ENCODE measurements around the gene ARHGEF25.
A peak's percentile ranks its signal among the peaks of the same experiment; 100 is the strongest.
"Not testable (repeated sequence)": the region's sequence is repeated elsewhere in the genome, so short reads cannot be mapped to it uniquely, and the experiment has no call there.

The ARHGEF25 gene

DNA sequence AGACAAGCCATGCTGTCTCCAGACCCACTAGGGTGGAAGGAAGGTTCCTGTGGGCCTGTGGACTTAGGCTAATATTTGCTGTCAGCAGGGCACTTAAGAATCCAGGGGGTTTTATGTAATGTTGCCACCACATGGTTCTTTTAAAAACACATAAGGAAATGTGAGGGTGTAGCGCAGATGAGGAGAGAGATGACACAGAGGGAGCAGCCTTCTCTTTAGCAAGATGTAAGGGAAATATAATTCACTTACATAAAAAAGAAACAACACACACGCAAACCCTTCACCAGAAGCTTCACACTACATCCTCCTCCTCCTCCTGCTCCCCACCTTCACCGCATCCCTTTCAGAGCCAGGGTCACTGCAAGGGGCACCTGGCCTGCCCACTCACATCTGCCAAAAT, 25.1 kb upstream of the ARHGEF25 start:
- DNase-seq: no peak

DNA sequence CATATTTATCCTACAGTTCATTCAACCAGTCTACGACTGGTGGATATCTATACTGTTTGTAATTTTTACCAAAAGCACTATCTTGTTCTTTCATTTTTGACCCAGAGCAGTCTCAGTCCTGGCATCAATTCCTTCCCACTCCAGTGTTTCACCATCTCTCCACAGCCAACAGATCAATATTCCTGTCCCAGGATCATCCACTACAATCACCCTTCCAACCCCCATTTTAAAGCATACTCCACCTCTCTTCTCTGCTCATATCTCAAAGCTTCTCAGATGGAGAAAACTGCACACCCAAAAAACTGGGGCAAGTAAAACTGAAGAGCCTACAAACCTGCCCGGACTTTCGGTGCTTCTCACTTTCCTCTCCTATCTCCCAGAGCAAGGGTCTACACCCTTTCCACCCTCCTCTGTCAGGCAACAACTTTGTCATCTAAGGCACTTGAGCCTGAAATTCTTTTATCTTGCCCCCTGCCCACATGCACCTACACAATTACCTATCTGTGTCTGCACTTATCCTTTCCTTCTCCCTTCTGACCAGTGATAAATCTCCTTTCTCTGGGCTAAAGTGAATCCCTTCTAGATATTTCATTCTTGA, 24.3 kb upstream of the ARHGEF25 start:
- no peak for DNase-seq

DNA sequence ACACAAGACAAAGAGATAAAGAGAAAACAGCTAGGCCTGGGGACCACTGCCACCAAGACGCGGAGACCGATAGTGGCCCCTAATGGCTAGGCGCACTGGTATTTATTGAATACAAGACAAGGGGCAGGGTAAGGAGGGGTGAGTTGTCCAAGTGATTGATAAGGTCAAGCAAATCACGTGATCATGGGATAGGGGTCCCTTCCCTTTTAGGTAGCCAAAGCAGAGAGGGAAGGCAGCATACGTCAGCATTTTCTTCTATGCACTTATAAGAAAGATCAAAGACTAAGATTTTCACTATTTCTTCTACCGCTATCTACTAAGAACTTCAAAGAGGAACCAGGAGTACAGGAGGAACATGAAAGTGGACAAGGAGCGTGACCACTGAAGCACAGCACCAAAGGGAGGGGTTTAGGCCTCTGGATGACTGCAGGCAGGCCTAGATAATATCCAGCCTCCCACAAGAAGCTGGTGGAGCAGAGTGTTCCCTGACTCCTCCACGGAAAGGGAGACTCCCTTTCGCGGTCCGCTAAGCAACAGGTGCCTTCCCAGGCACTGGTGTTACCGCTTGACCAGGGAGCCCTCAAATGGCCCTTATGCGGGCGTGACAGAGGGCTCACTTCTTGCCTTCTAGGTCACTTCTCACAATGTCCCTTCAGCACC, 22.2 kb upstream of the ARHGEF25 start:
- not testable (repeated sequence) for DNase-seq

DNA sequence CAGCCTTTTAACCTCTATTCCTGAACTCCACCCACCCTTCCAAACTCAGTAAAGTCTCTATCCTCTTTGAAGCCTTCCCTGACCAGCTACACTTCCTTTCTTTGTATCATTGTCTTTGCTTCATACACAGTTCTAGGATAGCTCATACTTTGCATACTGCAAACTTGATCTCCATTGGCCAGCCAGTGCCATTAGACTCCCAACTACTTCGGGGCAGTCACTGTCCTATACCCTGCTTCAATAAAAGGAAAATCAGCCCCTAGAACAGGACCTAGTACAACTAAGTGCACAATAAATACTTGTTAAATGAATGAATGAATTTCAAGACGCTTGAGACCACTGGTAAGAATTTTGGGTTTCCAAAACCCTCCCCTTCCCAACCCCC, 20.8 kb upstream of the ARHGEF25 start:
- no peak for DNase-seq

DNA sequence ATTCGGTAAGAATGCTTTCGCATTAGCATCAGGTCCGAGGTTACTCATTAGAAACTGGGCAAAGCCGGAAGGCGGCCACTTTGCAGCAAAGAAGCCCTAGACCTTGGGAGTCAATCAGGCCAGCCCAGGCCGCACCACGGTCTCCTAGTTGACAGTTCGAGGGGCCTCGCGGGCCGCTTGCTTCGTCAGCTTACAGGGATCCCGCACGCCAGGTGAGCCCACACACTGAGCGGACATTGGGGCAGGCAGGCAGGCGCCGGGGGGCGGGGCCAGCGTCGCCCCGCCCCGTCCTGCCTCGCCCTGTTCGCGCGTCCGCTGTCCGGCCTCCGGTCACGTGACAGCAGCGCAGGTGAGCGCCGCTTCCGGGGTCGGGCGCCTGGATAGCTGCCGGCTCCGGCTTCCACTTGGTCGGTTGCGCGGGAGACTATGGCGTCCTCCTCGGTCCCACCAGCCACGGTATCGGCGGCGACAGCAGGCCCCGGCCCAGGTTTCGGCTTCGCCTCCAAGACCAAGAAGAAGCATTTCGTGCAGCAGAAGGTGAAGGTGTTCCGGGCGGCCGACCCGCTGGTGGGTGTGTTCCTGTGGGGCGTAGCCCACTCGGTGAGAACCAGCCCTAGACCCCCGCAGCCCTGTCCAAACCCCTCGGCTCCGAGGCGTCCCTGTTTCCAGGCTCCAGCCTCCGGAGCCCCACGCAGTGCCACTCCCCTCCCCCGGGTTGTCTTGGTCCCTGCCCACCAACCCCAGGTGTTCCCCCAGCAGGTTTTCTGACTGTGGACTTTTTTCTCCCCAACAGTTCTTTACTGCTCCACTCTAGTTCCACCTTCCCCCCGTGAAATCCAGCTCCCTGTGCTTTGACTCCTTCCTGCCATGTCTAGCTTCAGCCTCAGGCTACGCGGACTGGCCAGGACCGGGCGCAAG, 20.1 kb upstream of the ARHGEF25 start, which contains the start of gene PIP4K2C:
TSS of gene PIP4K2C (plus strand) at position 329 of the 918 bp plus-strand sequence. CDS start at position 427, 98 bp downstream.
- peak; percentile 95 for DNase-seq

DNA sequence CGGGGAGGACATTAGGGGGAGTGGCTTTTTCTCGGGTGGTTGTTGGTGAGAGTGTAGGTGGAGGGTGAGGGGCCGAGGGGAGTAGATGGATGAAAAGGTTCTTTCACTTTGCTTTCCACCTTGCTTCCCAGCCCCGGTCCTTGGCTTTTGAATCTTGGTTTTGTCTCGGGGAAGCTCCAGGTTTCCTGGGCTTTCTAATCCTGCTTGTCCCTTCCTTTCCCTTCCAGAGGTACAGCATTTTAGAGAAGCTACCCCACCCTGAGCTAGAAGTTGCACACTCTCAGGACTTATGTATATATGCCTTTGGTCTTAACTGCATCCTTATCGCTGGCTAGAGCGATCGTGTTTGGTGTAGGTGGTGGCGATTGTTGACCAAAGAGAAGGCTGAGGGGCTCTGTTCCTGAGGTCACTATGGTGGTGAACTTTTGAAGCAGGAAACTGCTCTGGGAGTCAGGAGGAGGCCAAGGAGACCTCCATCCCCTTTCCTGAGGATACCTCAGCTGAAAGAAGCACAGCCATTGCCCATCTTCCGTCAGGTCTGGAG, 19.4 kb upstream of the ARHGEF25 start:
- no peak for DNase-seq

DNA sequence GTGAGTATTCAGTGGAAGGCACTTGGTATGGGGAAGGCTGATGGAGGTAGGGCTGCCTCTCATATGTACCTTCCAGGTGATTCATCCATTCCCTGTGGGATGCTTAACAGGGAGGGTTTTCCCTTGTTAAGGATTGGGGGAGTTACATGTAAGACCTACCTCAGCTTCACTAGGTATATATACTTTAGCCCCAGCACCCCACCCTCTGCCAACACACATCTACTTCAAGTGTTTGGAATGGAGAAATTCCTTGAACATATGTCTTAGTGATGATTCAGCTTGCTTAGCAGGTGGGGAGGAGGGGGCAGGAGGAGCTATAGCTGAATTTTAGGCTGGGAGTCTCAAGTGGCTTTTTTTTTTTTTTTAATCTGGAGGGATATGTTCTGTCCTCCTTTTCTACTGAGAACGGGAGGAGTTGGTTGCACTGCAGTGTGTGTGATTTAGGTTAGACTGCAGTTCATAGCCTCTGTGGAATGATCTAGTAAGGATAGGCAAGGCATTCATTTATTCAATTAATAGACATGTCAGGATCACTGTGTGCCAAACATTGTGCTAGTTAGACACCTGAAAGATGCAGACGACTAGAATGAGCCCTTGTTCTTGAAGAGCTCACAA, 18.6 kb upstream of the ARHGEF25 start:
- DNase-seq: no peak

DNA sequence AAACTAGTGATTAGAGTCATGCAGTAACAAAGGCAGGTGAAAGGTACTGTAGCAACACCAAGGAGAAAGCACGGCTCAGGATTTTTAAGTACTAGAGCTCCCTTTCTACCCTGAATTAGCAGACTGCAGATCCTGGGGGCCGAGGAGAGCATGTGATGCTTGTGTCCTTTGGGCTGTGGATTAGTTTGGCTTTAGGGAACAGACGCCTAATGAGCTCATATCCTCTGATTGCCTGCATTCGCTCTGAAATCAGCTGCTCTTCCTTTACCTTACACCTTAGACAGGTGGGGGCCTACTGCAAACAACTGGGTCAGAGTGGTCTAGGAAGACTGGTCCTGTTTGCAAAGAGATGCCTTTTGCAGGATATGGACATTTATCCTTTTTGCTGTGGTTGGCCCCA, 18.0 kb upstream of the ARHGEF25 start:
- no peak for DNase-seq

DNA sequence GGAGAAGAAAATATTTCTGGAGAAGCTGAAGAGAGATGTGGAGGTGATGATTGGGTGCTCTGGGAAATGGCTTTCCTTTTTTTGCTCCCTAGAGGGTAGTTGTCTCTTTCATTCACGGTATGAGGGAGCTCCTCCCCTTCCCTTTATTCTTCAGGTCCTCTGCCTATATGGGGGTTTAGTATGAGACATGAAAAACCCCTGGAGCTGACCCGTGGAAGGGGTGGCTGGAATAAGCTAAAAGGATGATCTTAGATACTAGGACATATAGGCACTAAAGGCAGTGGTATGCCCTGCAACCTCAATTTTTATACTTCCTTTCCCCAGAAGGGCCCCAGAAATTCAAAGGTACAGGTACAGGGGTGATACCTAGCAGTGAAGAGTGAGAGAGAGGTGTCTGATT, 10.8 kb upstream of the ARHGEF25 start:
- DNase-seq: no peak

DNA sequence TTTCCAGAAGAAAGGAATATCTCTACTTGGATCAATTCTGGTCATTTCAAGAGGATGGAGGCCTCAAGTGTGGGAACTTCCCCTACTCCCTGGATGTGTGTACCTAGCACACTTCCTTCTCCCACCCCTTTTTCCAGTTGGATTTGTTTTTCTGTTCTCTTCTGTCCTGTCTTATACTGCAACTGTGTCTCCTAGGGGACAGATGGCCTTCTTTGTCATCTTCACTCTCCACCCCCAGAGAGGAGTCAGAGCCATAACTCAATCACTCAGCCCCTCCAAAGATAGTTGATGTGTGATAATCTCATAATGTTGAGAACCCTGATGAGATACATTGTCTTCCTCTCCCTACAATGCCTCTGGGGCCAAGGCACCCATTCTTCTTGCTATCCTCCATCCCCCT, 8.7 kb upstream of the ARHGEF25 start:
- DNase-seq: no peak

DNA sequence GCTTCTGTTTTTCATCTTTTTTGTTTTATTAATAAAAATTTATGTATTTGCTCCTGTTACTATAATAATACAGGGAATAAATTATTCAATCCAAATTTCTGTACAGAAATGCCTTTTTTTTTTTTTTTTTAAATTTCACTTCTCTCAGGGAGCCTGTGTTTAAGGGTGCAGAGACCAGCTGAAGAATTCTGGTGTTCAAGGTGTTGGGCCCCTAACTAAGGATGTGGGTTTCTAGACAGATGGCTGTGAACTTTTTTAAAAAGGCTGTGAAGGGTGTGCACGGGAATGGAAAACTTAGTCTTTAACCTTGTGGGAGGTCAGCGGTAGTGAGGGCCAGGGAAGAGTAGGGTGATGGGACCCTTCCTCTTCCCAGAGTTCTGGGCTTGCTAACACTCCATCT, 7.9 kb upstream of the ARHGEF25 start:
- no peak for DNase-seq

DNA sequence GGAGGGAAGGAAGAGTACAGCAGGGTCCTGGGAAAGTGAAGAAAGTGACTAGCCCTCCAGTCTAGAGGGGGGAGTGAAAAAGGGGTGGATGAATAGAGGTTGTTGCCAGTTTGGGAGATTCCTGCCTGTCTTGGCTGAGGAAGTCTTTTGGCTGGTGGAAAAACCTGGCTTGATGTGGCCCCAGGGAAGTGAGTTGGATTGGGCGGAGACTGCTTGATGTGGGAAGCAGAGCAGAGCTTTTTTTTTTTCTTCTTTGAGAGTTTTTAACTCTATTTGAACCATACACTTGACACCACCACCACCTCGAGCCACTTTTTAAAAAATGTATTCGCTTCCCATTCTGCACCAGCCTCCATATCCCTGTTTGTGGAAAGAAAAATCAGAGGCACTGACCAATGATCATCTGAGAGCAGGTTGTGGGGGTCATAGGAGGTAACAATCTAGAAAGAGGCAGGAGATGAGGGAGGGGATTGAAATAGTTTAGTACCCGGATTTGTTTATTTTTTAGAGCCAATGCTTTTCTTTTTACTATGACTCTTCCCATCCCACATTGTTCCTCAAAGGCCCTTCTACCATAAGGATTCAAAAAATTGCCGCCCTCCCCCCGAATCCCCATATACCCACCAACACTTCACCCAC, 7.3 kb upstream of the ARHGEF25 start:
- peak; percentile 85 for DNase-seq

DNA sequence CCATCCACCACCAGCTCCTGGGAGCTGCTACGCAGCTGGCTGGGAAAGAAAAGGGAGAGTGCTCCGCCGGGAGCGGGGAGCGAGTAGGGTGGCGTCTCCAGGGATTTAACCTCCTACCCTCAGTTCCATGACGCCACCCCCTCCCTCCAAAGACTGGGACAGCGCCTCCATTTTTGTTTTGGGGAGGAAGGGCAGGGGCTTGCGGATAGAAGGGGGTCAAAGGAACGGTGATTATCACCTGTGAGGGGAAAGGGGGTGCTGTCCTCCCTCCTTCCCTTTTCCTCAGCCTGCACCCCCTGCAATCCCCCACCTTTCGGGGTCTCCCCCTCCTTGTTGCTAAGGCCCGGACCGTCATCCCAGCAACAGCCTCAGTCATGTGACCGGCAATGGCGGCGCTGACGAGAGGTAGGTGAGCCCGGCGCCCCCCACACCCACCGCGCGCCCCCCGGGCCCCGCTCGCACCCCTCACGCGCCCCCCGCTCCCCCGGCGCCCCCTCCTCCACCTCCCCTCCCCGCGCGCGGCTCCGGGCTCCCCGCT, 6.7 kb upstream of the ARHGEF25 start, which contains the start of gene DTX3:
TSS of gene DTX3 (plus strand) at position 371 of the 538 bp plus-strand sequence. CDS start 1,694 bp downstream, outside the sequence.
- no peak for DNase-seq

DNA sequence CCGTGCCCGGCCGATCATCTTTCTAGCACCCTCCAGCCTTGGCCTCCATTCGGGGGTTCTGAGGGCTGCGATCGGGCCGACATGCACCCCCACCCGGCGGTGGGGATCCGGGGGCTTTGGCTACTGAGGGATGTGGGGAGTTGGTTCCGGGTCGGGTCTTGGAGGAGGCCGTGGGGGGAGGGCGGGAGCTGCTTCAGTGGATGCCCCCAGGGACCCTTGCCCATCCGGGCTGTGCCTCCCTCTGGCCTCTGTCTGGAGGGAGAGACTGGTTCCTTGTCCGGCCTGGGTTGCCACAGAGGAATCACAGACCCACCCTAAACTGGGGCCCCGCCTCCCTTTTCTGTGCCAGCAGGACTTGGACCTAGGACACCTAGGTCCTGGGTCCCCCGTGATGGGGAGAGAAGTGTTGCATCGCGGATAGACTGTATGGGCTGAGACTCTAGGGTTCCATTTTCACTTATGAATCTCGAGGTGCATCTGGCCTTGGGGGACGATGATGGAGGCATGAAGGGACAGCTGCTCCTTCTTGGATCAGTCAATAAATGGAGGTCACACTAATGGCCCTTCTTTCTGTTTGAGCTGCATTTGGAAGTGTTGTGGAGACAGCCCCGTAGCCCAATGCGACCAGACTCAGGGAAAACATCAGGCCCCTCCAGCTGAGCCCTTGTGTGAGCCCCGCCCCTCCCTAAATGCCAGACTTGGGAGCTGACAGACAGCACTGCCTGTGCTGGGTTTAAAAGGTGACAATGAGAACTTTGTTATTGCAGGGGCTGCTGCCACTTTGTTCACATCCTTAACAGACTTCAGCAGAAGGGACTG, 6.0 kb upstream of the ARHGEF25 start:
- peak; percentile 84 for DNase-seq

DNA sequence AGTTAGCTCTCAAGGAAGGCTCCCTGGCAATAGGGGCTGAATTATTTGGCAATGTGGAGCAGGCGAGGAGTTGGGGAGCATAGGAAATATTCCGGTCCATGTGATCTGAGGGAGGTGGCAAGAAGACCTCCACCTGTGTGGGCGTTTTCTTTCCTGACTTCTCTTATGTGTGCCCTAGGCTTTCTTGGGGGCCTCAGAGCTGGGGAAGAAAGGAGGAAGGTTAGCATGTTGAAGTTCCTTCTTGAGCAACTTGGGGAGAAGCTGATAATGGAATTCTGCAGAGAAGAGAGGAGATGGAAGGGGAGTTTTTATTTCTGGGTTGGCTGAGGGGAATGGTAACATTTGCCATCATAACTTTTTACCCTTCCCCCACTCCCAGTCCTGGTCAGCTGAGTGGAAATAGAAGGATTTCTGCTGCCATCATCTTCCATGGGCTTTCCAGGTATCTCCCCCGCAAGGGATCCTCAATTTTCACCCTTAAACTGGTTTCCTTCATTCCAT, 5.4 kb upstream of the ARHGEF25 start:
- DNase-seq: no peak

DNA sequence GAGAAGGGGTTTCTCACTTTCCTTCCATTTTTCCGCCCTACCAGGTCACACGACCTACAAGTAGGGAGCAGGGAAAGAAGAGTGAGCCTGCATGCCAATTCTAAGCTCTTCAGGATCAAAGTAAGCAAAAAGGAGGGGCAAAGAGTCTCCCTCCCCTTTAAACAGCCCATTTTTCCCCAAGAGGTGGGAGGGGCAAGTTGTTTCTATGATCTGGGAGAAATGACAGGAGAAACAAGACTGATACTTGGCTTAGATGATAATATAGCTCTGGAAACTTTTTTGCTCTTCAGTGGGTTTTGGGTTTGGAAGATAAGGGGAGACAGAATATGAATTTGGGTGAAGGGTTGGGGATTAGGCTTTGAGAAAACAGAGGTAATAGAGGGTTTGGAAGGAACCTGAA, 4.8 kb upstream of the ARHGEF25 start:
- DNase-seq: no peak

DNA sequence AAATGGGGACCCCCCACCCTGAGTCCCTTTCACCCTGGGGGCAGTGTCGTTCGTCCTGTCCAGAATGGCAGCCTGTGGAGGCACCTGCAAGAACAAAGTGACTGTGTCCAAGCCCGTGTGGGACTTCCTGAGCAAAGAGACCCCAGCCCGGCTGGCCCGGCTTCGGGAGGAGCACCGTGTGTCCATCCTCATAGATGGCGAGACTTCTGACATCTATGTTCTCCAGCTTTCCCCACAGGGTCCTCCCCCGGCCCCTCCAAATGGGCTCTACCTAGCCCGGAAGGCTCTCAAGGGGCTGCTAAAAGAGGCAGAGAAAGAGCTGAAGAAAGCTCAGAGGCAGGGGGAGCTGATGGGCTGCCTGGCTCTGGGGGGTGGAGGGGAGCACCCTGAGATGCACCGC, 4.4 kb upstream of the ARHGEF25 start:
- no peak for DNase-seq

DNA sequence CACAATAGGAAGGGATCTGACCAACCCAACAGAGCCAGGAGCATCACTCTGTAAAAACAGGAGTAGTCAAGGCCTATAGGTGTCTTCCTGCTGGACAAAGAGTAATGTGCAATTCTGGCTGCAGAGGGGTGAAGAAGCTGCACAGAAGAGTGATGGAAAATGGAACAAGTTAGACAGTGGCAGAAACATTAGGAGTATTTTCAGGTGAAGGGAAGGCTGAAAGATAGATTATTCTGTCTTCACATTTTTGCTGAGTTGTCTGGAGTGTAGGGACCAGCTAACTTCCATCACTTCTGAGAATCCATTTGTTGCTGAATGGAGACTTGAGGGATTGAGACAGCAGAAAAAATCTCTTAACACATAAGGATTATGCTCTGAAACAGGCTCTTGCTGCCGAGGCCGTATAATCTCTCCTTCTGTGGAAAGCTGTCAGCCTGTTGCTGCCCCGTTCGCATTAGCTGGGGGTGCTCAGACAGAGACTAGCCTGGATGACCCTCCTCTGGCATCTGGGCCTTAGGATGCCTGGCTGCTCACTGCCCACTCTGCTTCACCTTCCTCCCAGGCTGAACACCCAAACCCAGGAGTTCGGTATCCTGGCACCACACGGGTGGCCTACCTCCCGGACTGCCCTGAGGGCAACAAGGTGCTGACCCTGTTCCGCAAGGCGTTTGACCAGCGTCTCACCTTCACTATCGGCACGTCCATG, 3.1 kb upstream of the ARHGEF25 start:
- no peak for DNase-seq

DNA sequence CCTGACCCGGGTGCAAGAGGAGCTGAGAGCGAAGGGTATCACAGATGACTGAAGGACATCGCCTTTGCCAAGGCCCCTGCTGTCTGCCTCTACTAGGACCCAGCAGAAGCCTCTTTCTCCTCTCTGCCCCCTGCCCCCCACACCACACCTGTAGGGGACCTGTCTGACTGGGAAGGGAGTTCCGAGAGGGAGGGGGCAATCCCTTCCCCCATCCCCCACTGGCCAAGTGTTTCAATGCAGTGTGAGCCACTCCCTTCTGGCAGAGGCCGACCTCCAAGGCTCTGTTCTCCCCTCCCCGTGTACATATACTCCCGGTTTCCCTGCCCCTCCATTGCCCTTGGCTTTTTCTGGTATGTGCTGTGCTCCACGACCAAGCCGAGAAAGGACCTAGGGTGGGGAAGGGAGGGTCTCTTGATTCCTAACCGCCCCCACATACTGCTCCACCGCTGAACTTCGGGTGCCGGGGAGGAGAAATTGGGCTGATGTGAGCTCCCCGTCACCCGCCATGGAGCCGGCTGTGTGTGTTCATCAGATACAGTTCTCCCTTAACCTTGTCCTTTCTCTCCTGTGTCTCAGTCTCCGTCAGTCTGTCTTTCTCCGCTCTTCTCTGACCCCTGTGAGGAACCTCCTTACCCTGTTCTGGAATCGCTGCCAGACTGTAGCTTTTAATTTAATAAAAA, 2.0 kb upstream of the ARHGEF25 start:
- DNase-seq: no peak

All from islet precursor cell (in vitro differentiated cells).